K562 (cell line): Measurements from ENCODE around the gene CERS6. TPM values are rescaled to one million over a fixed set of nuclear protein-coding genes. Genes with fewer than 3 reads are reported as not detected.

Source experiments
- ATAC-seq: fragments of 200-7000 bp; cut with Tn5 transposase; 3 replicates; pipeline ENCODE4 v1.9.1; 2020; ENCODE audit warnings: moderate library complexity
- BruUV-seq: library from RNA; stranded (reverse); fragments of 400-500 nt; replicated peaks from 2 replicates; lab custom pipeline; 2021; lab: Mats Ljungman, UMichigan
- CTCF ChIA-PET: fragments of 300-600 bp; formaldehyde crosslinking; extraction: SDS; loops from one replicate; lab custom pipeline; 2021; ENCODE audit warnings: low intra/inter-chr PET ratio; lab: Yijun Ruan, JAX
- POLR2A ChIA-PET: fragments of 300-600, 350-650 bp; sonication (Branson Sonifier 250); formaldehyde crosslinking; extraction: SDS; loops from one replicate; lab custom pipeline; 2021; ENCODE audit warnings: antibody characterized with exemption, inconsistent platforms; lab: Yijun Ruan, JAX
- DNase-seq, 4 experiments: peaks; one replicate each; pipeline versions ENCODE4 v3.0.0 to v3.0.0-alpha.2; 2011 to 2018; ENCODE audit warnings: low spot score in 3 of 4, mixed read lengths in 3 of 4; ENCODE audit errors: extremely low read depth in 1 of 4
- FAIRE-seq: peaks from 2 replicates; lab custom pipeline; 2011; peaks lifted over from hg19 to GRCh38; lab: Jason Lieb, UNC
- H2AFZ ChIP-seq: 2 replicates; pipeline ENCODE4 v1.6.0; 2011; ENCODE audit warnings: low read depth, low read length, control low read depth, inconsistent platforms
- H3K27ac ChIP-seq: fragments of 200-600 bp; 3 replicates; pipeline ENCODE4 v1.8.0; 2011; ENCODE audit warnings: low read depth, mild to moderate bottlenecking, control low read depth, inconsistent platforms, low read length, moderate library complexity, mixed read lengths; ENCODE audit errors: extremely low read depth
- H3K27me3 ChIP-seq, 2 experiments: fragments of 300-600 bp in 1 of 2; 2 replicates in 1 of 2; 3 replicates in 1 of 2; pipeline versions ENCODE4 v1.6.0 to v1.8.0; 2011; ENCODE audit warnings: inconsistent platforms in 2 of 2, low read length in 2 of 2, mild to moderate bottlenecking in 1 of 2, mixed read lengths in 1 of 2, moderate library complexity in 1 of 2; ENCODE audit not compliant: control insufficient read depth in 2 of 2, insufficient read depth in 2 of 2
- H3K36me3 ChIP-seq: fragments of 300-600 bp; 3 replicates; pipeline ENCODE4 v1.8.0; 2011; ENCODE audit warnings: mild to moderate bottlenecking, low read length, inconsistent platforms; ENCODE audit not compliant: control insufficient read depth, insufficient read depth
- H3K4me1 ChIP-seq, 2 experiments: fragments of 200-600 bp in 1 of 2; replicated peaks in 1 of 2; 2 replicates in 1 of 2; 3 replicates in 1 of 2; pipeline versions ENCODE4 v1.5.1 to v1.8.0; 2011; ENCODE audit warnings: inconsistent platforms in 2 of 2, low read length in 2 of 2, mild to moderate bottlenecking in 1 of 2, mixed read lengths in 1 of 2, moderate library complexity in 1 of 2; ENCODE audit not compliant: control insufficient read depth in 2 of 2, insufficient read depth in 2 of 2
- H3K4me2 ChIP-seq: 2 replicates; pipeline ENCODE4 v1.6.1; 2011; ENCODE audit warnings: low read length, control low read depth, inconsistent platforms, mixed read lengths; ENCODE audit not compliant: insufficient read depth
- H3K4me3 ChIP-seq: fragments of 200-600 bp; sonication (generic), shearing (Covaris generic); 2 replicates; pipeline ENCODE4 v1.5.1; 2016; ENCODE audit warnings: control low read depth, inconsistent platforms
- H3K79me2 ChIP-seq: fragments of 200-600 bp; 3 replicates; pipeline ENCODE4 v1.8.0; 2011; ENCODE audit warnings: low read length, inconsistent platforms; ENCODE audit not compliant: control insufficient read depth, insufficient read depth
- H3K9ac ChIP-seq, 2 experiments: 2 replicates each; pipeline versions ENCODE4 v1.6.0 to v1.6.1; 2011; ENCODE audit warnings: low read depth in 2 of 2, low read length in 2 of 2, control low read depth in 1 of 2, inconsistent platforms in 1 of 2, mild to moderate bottlenecking in 1 of 2, mixed read lengths in 1 of 2; ENCODE audit not compliant: insufficient read depth in 1 of 2
- H3K9me1 ChIP-seq: one replicate; pipeline ENCODE4 v1.6.0; 2011; ENCODE audit warnings: inconsistent platforms, mild to moderate bottlenecking, low read length, moderate library complexity; ENCODE audit not compliant: control insufficient read depth, insufficient read depth
- H3K9me3 ChIP-seq: replicated peaks from 2 replicates; pipeline ENCODE4 v1.5.1; 2011; ENCODE audit warnings: low read depth, low read length, inconsistent platforms; ENCODE audit not compliant: control insufficient read depth, insufficient read depth
- H4K20me1 ChIP-seq: replicated peaks from 2 replicates; pipeline ENCODE4 v1.6.1; 2011; ENCODE audit warnings: low read length, inconsistent platforms, mixed read lengths; ENCODE audit not compliant: control insufficient read depth, insufficient read depth
- CHAMP1 ChIP-seq: fragments of 450-650 bp; IDR thresholded peaks from 2 replicates; pipeline ENCODE4 v1.6.1; 2016; ENCODE audit warnings: mild to moderate bottlenecking
- CREM ChIP-seq: IDR thresholded peaks from 2 replicates; pipeline ENCODE4 v1.6.1; 2014; ENCODE audit warnings: antibody characterized with exemption, low read depth
- DEAF1 ChIP-seq: fragments of 450-650 bp; formaldehyde crosslinking; IDR thresholded peaks from 2 replicates; pipeline ENCODE4 v1.4.0; 2020; ENCODE audit warnings: mild to moderate bottlenecking, moderate library complexity
- HCFC1 ChIP-seq: IDR thresholded peaks from 2 replicates; pipeline ENCODE4 v1.6.1; 2012; ENCODE audit warnings: low read depth, low read length, improper control_type of control experiment
- JUND ChIP-seq, 2 experiments: IDR thresholded peaks; 2 replicates in 1 of 2; 3 replicates in 1 of 2; pipeline ENCODE4 v1.6.1; 2011; ENCODE audit warnings: borderline replicate concordance in 2 of 2, low read depth in 2 of 2, low read length in 2 of 2, improper control_type of control experiment in 1 of 2, missing biosample characterization in 1 of 2, missing genetic modification characterization in 1 of 2, missing genetic modification reagents in 1 of 2
- KDM1A ChIP-seq, 2 experiments: fragments of 450-650 bp; IDR thresholded peaks; 2 replicates each; pipeline ENCODE4 v1.6.1; 2016; ENCODE audit warnings: mild to moderate bottlenecking in 2 of 2
- KDM2B ChIP-seq: fragments of 250-450 bp; sonication (Bioruptor Pico); IDR thresholded peaks from 2 replicates; pipeline ENCODE4 v1.8.0; 2021; ENCODE audit warnings: mild to moderate bottlenecking, moderate library complexity
- KLF13 ChIP-seq: fragments of 450-650 bp; IDR thresholded peaks from 2 replicates; pipeline ENCODE4 v1.6.1; 2016; ENCODE audit warnings: missing genetic modification characterization, low read depth, mild to moderate bottlenecking, missing compliant biosample characterization, moderate library complexity, borderline replicate concordance
- KLF16 ChIP-seq: IDR thresholded peaks from 2 replicates; pipeline ENCODE4 v1.6.1; 2016; ENCODE audit warnings: antibody characterized with exemption
- NBN ChIP-seq: fragments of 450-650 bp; IDR thresholded peaks from 2 replicates; pipeline ENCODE4 v1.6.1; 2016; ENCODE audit warnings: low read depth, mild to moderate bottlenecking
- SAFB2 ChIP-seq: fragments of 200-400 bp; formaldehyde crosslinking; IDR thresholded peaks from 2 replicates; pipeline ENCODE4 v1.6.1; 2018; ENCODE audit warnings: borderline replicate concordance, low read length, low read depth, moderate library complexity; ENCODE audit not compliant: severe bottlenecking
- ZBTB43 ChIP-seq: sonication (generic); formaldehyde crosslinking; IDR thresholded peaks from 2 replicates; pipeline ENCODE4 v1.8.0; 2023; ENCODE audit warnings: mild to moderate bottlenecking, missing genetic modification reagents
- ZNF184 ChIP-seq: sonication (generic); formaldehyde crosslinking; IDR thresholded peaks from 2 replicates; pipeline ENCODE4 v1.5.0; 2020; ENCODE audit warnings: missing genetic modification reagents
- ZNF384 ChIP-seq: IDR thresholded peaks from 2 replicates; pipeline ENCODE4 v1.6.1; 2012; ENCODE audit warnings: low read depth, low read length, improper control_type of control experiment
- ZNF436 ChIP-seq: fragments of 250-450, 450-650 bp; sonication (Bioruptor Pico); formaldehyde crosslinking; IDR thresholded peaks from 2 replicates; pipeline ENCODE4 v1.7.0; 2020; ENCODE audit warnings: mild to moderate bottlenecking
- ZNF561 ChIP-seq: fragments of 450-650 bp; formaldehyde crosslinking; conservative IDR thresholded peaks from 2 replicates; pipeline ENCODE4 v1.4.0; 2020; ENCODE audit warnings: mild to moderate bottlenecking, moderate library complexity
- ZNF778 ChIP-seq: fragments of 450-650 bp; formaldehyde crosslinking; IDR thresholded peaks from 2 replicates; pipeline ENCODE4 v1.4.0; 2020; ENCODE audit warnings: mild to moderate bottlenecking, moderate library complexity
- in situ Hi-C: fragments of 300-500 bp; cut with MboI; formaldehyde crosslinking; loops from 4 replicates; pipeline ENCODE4 v1.15.0; 2018; ENCODE audit warnings: inconsistent platforms, mixed read lengths
- intact Hi-C: fragments of 100-400 bp; cut with micrococcal nuclease; formaldehyde crosslinking; loops from 2 replicates; pipeline ENCODE4 v1.14.2; 2022
- polyA plus RNA-seq, 8 experiments: library from polyadenylated mRNA; depleted of rRNA in 4 of 8; stranded (reverse) in 5 of 8; unstranded in 3 of 8; fragments of >200 nt; fragmentation: Nextera tagmentation in 2 of 8; fragmentation: Illumina TruSeq in 1 of 8; extraction: Ambion mirVana in 2 of 8; extraction: Trizol in 1 of 8; gene quantifications; 2 replicates each; pipeline versions ENCODE4 v1.2.1 to v1.2.3, GENCODE V29; 2011 to 2014; ENCODE audit warnings: inconsistent platforms in 1 of 8, missing spikeins in 1 of 8
- total RNA-seq, 7 experiments: library from RNA; depleted of rRNA in 6 of 7; stranded (reverse); fragments of >200 nt in 6 of 7; fragmentation: Illumina TruSeq in 2 of 7; extraction: Trizol in 2 of 7; gene quantifications; 2 replicates each; pipeline versions ENCODE4 v1.2.1 to v1.2.3, GENCODE V29; 2011 to 2021; ENCODE audit warnings: low replicate concordance in 1 of 7

CERS6 gene
- total and polyA plus RNA-seq, 9 of the 15 experiments (the other 6 are each of a cell fraction or from before 2014, with no cell fraction given) = 1.6 to 13.6 (median 11.4) TPM

- Histone ChIP-seq H3K27ac (no peak overlapping the region), H3K36me3 (no peaks in the 10 kb centered on the region), H3K9me1 (no peaks in the 10 kb centered on the region), H3K9ac (no peak overlapping the region), H3K4me1 (no peaks in the 10 kb centered on the region), H2AFZ (no peak overlapping the region), H3K4me3 (no peak overlapping the region), H3K4me2 (no peak overlapping the region), H3K27me3 (no peaks in the 10 kb centered on the region), H4K20me1 (no peaks in the 10 kb centered on the region), H3K79me2 (peaks cover 3% of the 10 kb centered on the region; the same call in 1 of the 3 replicates), H3K9me3 (no peaks in the 10 kb centered on the region)
- intact Hi-C loops (no loop called here), in situ Hi-C loops (no loop called here)
- BruUV-seq = no TSS peak
- DNase-seq (no peak), FAIRE-seq (no peak), ATAC-seq (no peak)
- TF ChIP-seq JUND (IDR thresholded peaks at IDR 0.05; ENCODE audit: borderline replicate concordance, low read depth, low read length) = no peak
- no peak for TF ChIP-seq JUND (tag; IDR thresholded peaks at IDR 0.05; ENCODE audit: borderline replicate concordance, low read depth, low read length)
- no peak for TF ChIP-seq DEAF1
- no peak for TF ChIP-seq ZNF384
- TF ChIP-seq HCFC1 = no peak
- no peak for TF ChIP-seq ZNF184 (CRISPR knock-in tag)
- TF ChIP-seq KLF13 (tag) = no peak
- no peak for TF ChIP-seq ZNF561 (CRISPR knock-in tag)
- TF ChIP-seq NBN = no peak
- no peak for TF ChIP-seq KLF16
- TF ChIP-seq CREM = no peak
- no peak for TF ChIP-seq CHAMP1
- no peak for TF ChIP-seq ZBTB43
- no peak for TF ChIP-seq ZNF778 (CRISPR knock-in tag)
- no peak for TF ChIP-seq KDM2B
- no peak for TF ChIP-seq KDM1A (IDR thresholded peaks at IDR 0.05)
- TF ChIP-seq SAFB2 = no peak
- no peak for TF ChIP-seq ZNF436 (CRISPR knock-in tag)
- POLR2A ChIA-PET = no interaction called here
- CTCF ChIA-PET = no interaction called here
Observed at GRCh38 chr2:168500516-168500915, 44.4 kb downstream of the CERS6 start.
